Natural killer cell (primary cell): Measurements from ENCODE around the gene ASL. TPM values are rescaled to one million over a fixed set of nuclear protein-coding genes. Genes with fewer than 3 reads are reported as not detected.
"Not testable (repeated sequence)": the region's sequence is repeated elsewhere in the genome, so short reads cannot be mapped to it uniquely, and the experiment has no call there.

Experiments used
- ATAC-seq, 3 donors: fragments of 150-1000 bp in 2 of 3; fragments of 200-7000 bp in 1 of 3; cut with Tn5 transposase; 1 replicate in 1 of 3; 2 replicates in 2 of 3; pipeline ENCODE4 v1.10.0; 2021; ENCODE audit warnings: mild to moderate bottlenecking in 2 of 3, moderate library complexity in 2 of 3
- DNase-seq, 2 donors: peaks; one replicate each; pipeline versions ENCODE4 v3.0.0 to v3.0.0-alpha.2; 2013 to 2021; ENCODE audit warnings: mixed read lengths in 1 of 2
- H3K27ac ChIP-seq: one replicate; pipeline ENCODE4 v1.5.1; 2013; ENCODE audit warnings: mild to moderate bottlenecking, low read length
- H3K27me3 ChIP-seq: one replicate; pipeline ENCODE4 v1.6.1; 2013; ENCODE audit warnings: low read length; ENCODE audit not compliant: control insufficient read depth, insufficient read depth
- H3K36me3 ChIP-seq: one replicate; pipeline ENCODE4 v1.6.1; 2013; ENCODE audit warnings: low read length; ENCODE audit not compliant: control insufficient read depth, insufficient read depth
- H3K4me1 ChIP-seq: one replicate; pipeline ENCODE4 v1.6.1; 2013; ENCODE audit warnings: low read length; ENCODE audit not compliant: control insufficient read depth, insufficient read depth
- H3K4me3 ChIP-seq: one replicate; pipeline ENCODE4 v1.5.1; 2013; ENCODE audit warnings: low read length
- H3K9me3 ChIP-seq: one replicate; pipeline ENCODE4 v1.6.1; 2013; ENCODE audit warnings: low read length; ENCODE audit not compliant: control insufficient read depth, insufficient read depth
- H3K27ac Mint-ChIP-seq, 2 donors: one replicate each; pipeline ENCODE4 v1.8.0; 2022; ENCODE audit warnings: mild to moderate bottlenecking in 2 of 2, mixed read lengths in 2 of 2, moderate library complexity in 1 of 2
- H3K27me3 Mint-ChIP-seq, 2 donors: one replicate each; pipeline ENCODE4 v1.8.0; 2022; ENCODE audit warnings: low read depth in 2 of 2, mixed read lengths in 2 of 2
- H3K36me3 Mint-ChIP-seq: one replicate; pipeline ENCODE4 v1.8.0; 2022; ENCODE audit warnings: mixed read lengths
- H3K4me1 Mint-ChIP-seq, 2 donors: one replicate each; pipeline ENCODE4 v1.8.0; 2022; ENCODE audit warnings: mixed read lengths in 2 of 2
- H3K4me3 Mint-ChIP-seq: one replicate; pipeline ENCODE4 v1.8.0; 2022; ENCODE audit warnings: mild to moderate bottlenecking, moderate library complexity, mixed read lengths
- H3K9me3 Mint-ChIP-seq, 2 donors: one replicate each; pipeline ENCODE4 v1.8.0; 2022; ENCODE audit warnings: mixed read lengths in 2 of 2
- CTCF ChIP-seq: fragments of 200-600 bp; IDR thresholded peaks from one replicate; pipeline ENCODE4 v1.8.0; 2022; ENCODE audit warnings: antibody characterized with exemption
- WGBS: methylation state at CpG from one replicate; pipeline ENCODE4 v1.1.7; 2013; ENCODE audit warnings: missing lambda C conversion rate; ENCODE audit not compliant: insufficient coverage; 5-methylcytosine and 5-hydroxymethylcytosine counted together
- intact Hi-C: fragments of 100-400 bp; cut with micrococcal nuclease; formaldehyde crosslinking; loops from one replicate; pipeline ENCODE4 v1.14.2; 2022
- total RNA-seq, 4 donors: library from RNA; stranded (reverse); fragments of 120-200 nt in 1 of 4; gene quantifications; one replicate each; pipeline versions ENCODE4 v1.2.3 to v1.2.4, GENCODE V29; 2013 to 2022

ASL gene
- total RNA-seq, 3 donors from 2014 or later (not counting 1 experiment from before 2014, with no cell fraction given), result 58.1 to 69.9 (median 60.0) TPM

- Mint-ChIP-seq H3K9me3 (no peaks in the 10 kb centered on the region), H3K4me3 (peak overlapping the region; percentile 10)
- no peak for ATAC-seq
These were observed 43.0 kb downstream of the ASL start for GRCh38 chr7:66118603-66119002.

DNA sequence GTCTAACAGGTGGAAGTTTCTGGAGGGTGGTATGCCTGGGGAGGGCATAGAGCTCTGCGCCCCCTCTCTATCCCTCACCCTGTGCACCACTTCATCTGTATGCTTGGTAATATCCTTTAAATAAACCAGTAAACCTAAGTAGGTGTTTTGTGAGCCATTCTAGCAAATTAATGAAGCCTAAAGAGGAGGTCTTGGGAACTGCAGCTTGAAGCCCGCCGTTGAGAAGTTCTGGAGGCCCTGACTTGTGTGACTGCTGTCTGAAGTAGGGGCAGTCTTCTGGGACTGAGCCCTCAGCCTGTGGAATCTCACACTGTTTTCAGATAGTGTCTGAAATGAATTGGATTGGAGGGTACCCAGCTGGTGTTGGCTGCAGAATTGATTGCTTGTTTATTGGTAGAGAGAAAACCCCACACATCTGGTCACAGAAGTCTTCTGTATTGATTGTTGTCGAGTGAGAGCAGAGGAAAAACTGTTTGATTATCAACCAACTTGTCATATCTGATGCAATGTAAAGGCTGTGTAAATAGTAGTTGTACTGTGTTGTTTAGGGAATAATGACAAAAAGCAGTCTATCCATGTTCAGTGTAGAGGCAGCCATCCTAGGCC is 43.7 kb downstream of the ASL start:
- H3K36me3 Mint-ChIP-seq, result no peaks in the 10 kb centered on the region
- ATAC-seq (no peak), DNase-seq (no peak)
- Histone ChIP-seq H3K4me1 (peaks cover 15% of the 10 kb centered on the region), H3K9me3 (no peaks in the 10 kb centered on the region), H3K27me3 (no peaks in the 10 kb centered on the region), H3K27ac (no peak overlapping the region), H3K36me3 (no peaks in the 10 kb centered on the region), H3K4me3 (no peak overlapping the region)
- H3K27me3 Mint-ChIP-seq, result no peaks in the 10 kb centered on the region
- intact Hi-C loops, result loop anchor here (10.0 kb wide), 1 partner anchor 85 kb away; the partner anchor contains the start of gene TPST1
- H3K4me3 Mint-ChIP-seq, result no peak overlapping the region
- H3K27ac Mint-ChIP-seq, result peak overlapping the region; percentile 99 to 100
- H3K9me3 Mint-ChIP-seq, result no peaks in the 10 kb centered on the region
- peaks cover 47% of the 10 kb centered on the region in 2 donors for H3K4me1 Mint-ChIP-seq
- no peak for TF ChIP-seq CTCF
- 93% methylated on average over 2 of the region's 4 CpGs for WGBS

More at GRCh38 chr7:66118603-66119002, 43.0 kb downstream of the ASL start:
- DNase-seq, result no peak
- Histone ChIP-seq H3K36me3 (no peaks in the 10 kb centered on the region), H3K9me3 (no peaks in the 10 kb centered on the region), H3K27ac (no peak overlapping the region), H3K27me3 (no peaks in the 10 kb centered on the region), H3K4me1 (peaks cover 20% of the 10 kb centered on the region), H3K4me3 (no peak overlapping the region)
- Mint-ChIP-seq H3K27ac (peak overlapping the region; percentile 99 to 100), H3K36me3 (no peaks in the 10 kb centered on the region), H3K27me3 (no peaks in the 10 kb centered on the region), H3K4me1 (peaks cover 45 to 46% of the 10 kb centered on the region in 2 donors)
- intact Hi-C loops, result loop anchor here (10.0 kb wide), 1 partner anchor 86 kb away; the partner anchor contains the start of gene TPST1
- TF ChIP-seq CTCF, result no peak
- WGBS, result 72% methylated on average over 3 of the region's 3 CpGs

DNA sequence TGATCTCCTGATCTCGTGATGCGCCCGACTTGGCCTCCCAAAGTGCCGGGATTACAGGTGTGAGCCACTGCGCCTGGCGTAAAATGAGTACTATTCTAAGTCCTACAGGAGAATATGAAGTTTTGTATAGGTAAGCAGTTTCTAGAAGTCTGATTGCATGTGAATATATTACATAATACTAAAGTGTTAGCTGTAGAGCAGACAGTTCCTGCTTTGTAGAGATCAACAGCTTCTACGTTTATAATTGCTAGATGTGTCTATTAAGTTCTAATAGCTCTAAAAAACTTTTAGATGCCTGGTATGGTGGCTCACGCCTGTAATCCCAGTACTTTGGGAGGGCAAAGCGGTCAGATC is 47.5 kb downstream of the ASL start:
- H3K4me3 Mint-ChIP-seq, result no peak overlapping the region
- no peaks in the 10 kb centered on the region for H3K9me3 Mint-ChIP-seq
- ATAC-seq (no peak), DNase-seq (no peak)
- no peaks in the 10 kb centered on the region for H3K36me3 Mint-ChIP-seq
- WGBS, result 96% methylated on average over 9 of the region's 9 CpGs
- intact Hi-C loops, result no loop called here
- no peaks in the 10 kb centered on the region for H3K9me3 ChIP-seq
- no peaks in the 10 kb centered on the region for H3K27me3 ChIP-seq
- no peak overlapping the region for H3K27ac ChIP-seq
- peak overlapping the region in 1 of 2 donors; percentile 68 for H3K27ac Mint-ChIP-seq
- H3K27me3 Mint-ChIP-seq, result no peaks in the 10 kb centered on the region
- no peak overlapping the region for H3K4me3 ChIP-seq
- peaks cover 3% of the 10 kb centered on the region for H3K4me1 ChIP-seq
- peaks cover 43 to 48% of the 10 kb centered on the region in 2 donors for H3K4me1 Mint-ChIP-seq
- H3K36me3 ChIP-seq, result no peaks in the 10 kb centered on the region
- no peak for TF ChIP-seq CTCF

GRCh38 chr7:66124569-66124861 is 48.9 kb downstream of the ASL start:
- 97% methylated on average over 5 of the region's 5 CpGs for WGBS
- H3K27me3 Mint-ChIP-seq, H3K4me1 ChIP-seq, H3K9me3 ChIP-seq, H3K36me3 ChIP-seq, H3K36me3 Mint-ChIP-seq, DNase-seq, H3K4me3 ChIP-seq, H3K27me3 ChIP-seq, H3K9me3 Mint-ChIP-seq, ATAC-seq: not testable (repeated sequence)
- H3K27ac ChIP-seq, result peak overlapping the region; percentile 85
- peaks cover 36 to 40% of the 10 kb centered on the region in 2 donors for H3K4me1 Mint-ChIP-seq
- H3K27ac Mint-ChIP-seq, result peak overlapping the region; percentile 94 to 99
- peak overlapping the region; percentile 68 for H3K4me3 Mint-ChIP-seq
- intact Hi-C loops, result loop anchor here (2.0 kb wide), 1 partner anchor 92 kb away; no protein-coding TSS in a partner anchor
